Measurements from ENCODE around the gene ZBTB20.

Gene ZBTB20

GRCh38 chr3:115019900-115020299 lies 127.2 kb downstream of the ZBTB20 start:
- DNase-seq (ENCODE audit: low read depth): no peak

GRCh38 chr3:115018694-115019093 lies 128.4 kb downstream of the ZBTB20 start:
- no peak for DNase-seq (ENCODE audit: low read depth)

GRCh38 chr3:115007966-115008365 lies 139.1 kb downstream of the ZBTB20 start:
- no peak for DNase-seq (ENCODE audit: low read depth)

DNA sequence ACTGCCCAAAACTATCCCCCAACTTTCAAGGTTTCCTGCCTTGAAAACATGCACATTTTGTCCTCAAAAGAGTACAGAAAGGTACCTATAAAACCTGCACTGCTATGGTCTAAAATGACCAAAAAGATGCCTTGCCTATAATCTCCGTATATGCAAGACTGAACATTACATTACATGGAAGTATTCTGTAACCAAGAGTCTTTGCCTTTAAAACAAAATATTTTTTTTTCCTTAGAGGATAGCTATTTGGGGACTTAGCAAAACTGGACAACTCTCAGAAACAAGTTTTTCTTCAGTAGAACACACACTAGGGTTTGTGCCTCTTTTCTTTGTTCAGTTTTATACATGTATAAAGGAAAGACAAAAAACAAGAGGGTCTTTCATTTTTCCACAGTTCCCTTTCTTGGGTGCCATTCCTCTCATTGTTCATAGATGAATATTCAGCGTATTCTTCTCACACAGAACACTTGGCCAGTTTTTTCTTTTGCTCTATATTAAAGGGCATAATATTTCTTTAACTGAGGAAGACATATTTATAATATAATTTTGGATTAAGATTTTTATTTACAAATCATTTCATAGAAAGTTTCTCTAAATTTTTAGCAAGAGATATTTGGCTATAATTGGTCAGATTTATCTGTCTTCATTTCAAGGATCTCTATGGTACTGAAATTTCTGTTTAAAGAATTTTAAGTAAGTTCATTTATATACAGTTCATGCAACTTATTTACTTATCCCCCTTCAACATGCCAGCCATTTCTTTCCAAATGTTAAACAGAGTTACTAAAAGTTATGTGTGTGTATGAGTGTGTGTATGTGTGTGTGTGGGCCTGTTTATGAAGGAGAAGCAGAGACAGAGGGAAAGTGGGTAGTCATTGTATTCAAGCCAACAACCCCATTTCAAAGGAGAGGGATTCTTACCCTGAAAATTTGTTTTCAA lies 142.6 kb downstream of the ZBTB20 start:
- DNase-seq (ENCODE audit: low read depth): no peak

DNA sequence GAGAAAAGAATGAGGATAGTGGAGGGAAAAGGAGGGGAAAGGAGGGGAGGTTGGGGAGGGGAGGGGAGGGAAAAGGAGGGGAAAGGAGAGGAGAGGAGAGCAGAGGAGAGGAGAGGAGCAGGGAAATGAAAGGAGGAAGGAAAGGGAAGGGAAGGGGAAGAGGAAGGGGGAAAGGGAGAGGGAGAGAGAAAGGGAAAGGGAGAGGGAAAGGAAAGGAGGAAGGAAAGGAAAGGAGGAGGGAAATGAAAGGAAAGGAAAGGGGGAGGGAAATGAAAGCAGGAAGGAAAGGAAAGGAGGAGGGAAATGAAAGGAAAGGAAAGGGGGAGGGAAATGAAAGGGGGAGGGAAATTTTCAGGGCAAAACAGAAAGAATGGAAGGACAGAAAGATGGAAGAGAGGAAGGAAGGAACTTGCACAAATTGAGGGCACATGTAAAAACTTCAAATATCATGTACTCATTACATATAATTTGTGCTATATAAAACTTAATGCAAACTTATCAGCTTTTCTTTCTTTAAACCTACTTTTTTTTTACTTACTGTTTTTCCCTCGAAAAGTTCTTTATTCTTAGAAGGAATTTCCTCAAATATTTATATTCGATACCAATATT lies 148.0 kb downstream of the ZBTB20 start:
- DNase-seq (ENCODE audit: low read depth): no peak

DNA sequence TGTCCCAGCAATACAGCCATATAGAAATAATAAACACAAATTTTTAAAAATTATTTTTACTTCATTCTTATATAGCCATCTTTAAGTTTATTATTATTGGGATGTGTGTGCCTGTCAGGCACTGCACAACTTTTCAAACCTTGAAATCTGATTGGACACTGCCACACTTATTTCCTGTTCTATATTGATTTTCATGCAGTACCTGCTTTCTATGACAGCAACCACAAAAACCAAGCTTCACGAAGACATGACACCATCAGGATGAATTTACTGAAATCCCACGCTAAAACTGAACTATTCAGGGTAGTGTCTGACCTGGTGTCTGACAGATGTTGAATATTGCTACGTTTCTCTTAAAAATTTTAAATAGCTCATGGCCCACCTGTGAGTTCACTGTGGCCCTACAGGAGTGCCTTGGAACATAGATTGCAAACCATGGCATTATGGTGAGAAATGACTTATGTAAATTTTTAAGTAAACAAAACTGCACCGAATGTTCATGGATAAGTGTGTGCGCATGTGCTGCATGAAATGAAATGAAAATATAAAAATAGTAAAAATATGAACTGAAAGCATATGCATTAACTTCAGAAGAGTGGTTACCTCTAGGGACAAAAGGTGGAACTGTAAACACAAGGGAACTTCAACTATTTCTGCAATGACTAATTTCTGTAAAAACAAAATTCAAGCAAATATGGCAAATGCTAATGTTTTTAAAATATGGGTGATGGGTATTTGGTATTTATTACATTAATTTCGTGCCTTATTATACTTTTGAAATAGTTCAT lies 152.3 kb downstream of the ZBTB20 start:
- no peak for DNase-seq (ENCODE audit: low read depth)

DNA sequence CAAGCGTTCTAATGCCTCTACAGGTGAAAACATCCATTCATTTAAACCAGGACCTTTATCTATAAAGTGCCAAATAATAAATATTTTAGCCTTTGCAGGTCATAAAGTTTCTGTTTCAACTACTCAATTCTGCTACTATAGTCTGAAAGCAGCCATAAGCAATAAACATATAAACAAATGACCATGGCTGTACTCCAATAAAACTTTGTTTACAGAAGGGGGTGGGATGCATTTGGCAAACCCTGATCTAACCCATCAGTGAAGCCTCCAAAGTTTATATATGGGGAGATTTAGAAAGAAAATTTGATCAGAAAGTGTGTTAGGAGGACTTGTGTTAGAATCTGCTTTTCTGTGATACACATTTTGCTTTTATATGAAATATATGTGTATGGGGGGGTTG lies 161.3 kb downstream of the ZBTB20 start:
- no peak for DNase-seq (ENCODE audit: low read depth)

DNA sequence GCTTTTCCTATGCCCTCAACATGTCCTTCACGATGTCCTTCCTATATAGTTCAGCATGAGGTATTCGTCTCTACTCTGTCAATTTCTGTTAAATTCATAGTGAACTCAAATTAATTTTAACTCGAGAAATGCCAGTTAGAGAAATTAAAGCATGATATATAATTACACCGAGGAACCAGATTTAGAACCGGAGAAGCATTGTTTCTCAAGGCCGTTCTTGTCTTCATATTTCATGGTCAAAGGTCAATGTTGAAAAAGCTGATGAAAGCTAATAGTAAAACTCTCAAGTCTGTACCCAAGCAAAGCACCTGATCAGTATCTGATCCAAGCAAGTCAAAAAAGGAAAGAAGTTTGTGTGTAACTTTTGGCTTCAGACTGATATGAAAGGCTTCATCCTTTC lies 163.8 kb downstream of the ZBTB20 start:
- no peak for DNase-seq (ENCODE audit: low read depth)

GRCh38 chr3:114974387-114974786 lies 172.7 kb downstream of the ZBTB20 start:
- no peak for DNase-seq (ENCODE audit: low read depth)

DNA sequence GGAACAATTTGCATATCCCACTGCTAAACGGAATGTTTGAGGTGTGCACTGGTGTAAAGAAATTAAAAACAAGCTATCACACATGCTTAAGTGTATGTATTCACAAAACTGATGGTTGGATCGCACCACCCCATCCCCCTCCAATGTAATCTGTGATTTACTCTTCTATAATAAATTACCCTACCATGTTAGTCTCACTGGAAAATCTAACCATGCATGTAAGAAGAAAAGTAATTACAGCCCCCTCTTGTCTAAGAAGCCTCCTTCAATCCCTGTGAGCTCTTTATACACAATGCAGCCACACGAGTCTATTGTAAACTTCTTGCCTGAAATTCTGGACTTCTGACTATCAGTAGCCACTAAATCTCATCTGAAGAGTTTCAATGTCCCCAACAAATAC lies 173.6 kb downstream of the ZBTB20 start:
- no peak for DNase-seq (ENCODE audit: low read depth)

DNA sequence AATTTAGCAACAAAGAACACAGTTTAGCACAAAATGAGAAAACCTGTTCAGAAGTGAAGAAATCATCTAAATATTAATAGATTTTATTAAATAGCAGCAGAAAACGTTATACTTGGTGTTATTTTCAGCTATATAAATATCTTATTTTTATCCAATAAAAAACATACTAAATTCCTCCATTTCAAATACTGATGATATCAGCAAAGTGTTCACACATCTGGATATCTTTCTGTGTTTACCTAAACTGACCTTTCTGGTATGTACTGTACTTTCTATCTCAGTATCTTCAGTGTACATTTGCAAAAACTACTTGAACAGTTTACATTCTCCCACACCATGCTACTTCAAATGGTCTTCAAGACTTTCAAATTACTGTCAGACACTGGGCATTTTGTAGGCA lies 179.9 kb downstream of the ZBTB20 start:
- DNase-seq (ENCODE audit: low read depth): no peak

DNA sequence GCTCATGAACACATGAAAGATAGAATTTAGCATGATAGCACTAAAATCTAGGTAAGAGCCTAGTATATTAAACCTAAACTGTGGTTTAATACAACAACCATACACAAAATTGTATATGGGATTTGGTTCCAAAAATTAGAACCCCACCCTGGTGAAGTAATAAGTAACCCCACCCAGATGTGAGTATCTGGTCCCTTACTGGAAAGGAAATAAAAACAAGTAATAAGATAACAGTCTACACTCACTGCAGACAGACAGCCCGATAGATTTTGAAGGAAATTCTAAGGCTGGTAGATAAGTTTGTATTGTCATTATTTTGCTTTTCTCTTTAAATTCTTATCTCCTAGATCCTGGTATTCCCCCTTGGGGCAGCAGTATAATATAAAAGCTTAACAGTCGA lies 184.9 kb downstream of the ZBTB20 start:
- DNase-seq (ENCODE audit: low read depth): no peak

GRCh38 chr3:114958930-114959329 lies 188.2 kb downstream of the ZBTB20 start:
- DNase-seq (ENCODE audit: low read depth): no peak

DNA sequence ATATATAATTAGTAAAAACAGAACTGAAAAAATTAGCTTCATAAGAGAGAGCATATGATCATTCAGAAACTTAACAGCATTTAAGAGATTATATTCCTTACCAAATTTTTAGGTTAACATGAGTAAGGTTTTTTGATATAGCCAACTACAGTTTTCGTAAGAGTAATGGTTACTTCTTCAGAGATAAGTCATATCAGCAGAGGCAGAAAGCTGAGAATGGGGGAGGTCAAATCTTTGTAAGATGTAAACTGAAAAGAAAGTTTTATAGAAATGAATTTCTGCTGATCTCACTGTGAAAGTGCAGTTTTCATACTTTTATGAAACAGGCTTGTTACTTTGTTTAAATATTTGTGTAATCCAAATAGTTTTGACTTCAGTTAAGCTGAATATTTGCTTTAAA lies 193.3 kb downstream of the ZBTB20 start:
- no peak for DNase-seq (ENCODE audit: low read depth)

- DNase-seq (ENCODE audit: low read depth): no peak
These were observed 193.8 kb downstream of the ZBTB20 start for GRCh38 chr3:114953215-114953799.

GRCh38 chr3:114942773-114943172 lies 204.3 kb downstream of the ZBTB20 start:
- no peak for DNase-seq (ENCODE audit: low read depth)

DNA sequence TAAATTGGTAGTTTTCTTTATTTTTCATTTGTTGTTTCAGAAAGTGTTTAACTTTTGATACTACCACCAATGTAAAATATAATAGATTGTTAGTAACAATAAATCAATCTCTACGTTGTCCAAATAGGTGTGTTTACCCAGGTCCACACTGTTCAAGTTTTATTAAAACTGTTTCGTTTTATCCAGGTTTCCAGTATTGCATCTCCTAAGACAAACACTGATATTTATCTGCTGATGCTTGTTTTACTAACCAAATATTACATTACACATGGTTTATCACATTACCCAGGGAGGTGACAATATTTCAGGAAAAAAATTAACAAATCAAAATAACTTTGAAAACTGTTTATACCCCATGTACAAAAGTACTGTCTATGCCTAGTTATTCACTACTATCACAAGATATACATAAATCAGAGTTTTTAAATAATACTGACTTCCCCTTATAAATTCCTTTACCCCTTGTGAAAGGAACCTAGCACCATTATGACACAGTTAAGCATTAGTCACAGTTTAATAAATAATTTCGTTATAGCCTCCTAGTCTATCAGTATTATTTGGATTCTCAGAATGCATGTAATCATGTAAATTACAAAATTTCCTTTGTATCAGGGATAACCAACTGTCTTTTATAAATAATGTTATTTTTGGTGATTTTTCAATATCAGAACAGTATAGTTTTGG lies 205.3 kb downstream of the ZBTB20 start:
- DNase-seq (ENCODE audit: low read depth): no peak

GRCh38 chr3:114939920-114940319 lies 207.2 kb downstream of the ZBTB20 start:
- no peak for DNase-seq (ENCODE audit: low read depth)

DNA sequence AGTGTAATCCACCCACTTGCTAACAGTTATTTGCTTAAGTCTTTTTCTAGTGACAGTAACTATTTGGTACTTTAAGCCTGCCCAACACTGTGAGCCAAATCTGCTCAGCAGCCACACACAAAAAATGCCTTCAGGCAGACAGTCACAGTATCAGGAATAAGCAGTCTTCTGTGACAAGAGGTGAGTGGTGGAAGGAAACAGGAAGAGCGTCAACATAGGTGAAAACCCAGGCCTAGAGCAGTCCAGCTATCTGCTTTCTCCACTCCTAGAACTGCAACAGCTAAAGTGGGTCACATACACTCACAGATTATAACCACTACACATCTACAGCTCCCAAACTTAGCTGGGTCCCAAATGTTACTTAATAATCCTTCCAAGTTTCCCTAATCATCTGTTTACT lies 213.7 kb downstream of the ZBTB20 start:
- no peak for DNase-seq (ENCODE audit: low read depth)

DNA sequence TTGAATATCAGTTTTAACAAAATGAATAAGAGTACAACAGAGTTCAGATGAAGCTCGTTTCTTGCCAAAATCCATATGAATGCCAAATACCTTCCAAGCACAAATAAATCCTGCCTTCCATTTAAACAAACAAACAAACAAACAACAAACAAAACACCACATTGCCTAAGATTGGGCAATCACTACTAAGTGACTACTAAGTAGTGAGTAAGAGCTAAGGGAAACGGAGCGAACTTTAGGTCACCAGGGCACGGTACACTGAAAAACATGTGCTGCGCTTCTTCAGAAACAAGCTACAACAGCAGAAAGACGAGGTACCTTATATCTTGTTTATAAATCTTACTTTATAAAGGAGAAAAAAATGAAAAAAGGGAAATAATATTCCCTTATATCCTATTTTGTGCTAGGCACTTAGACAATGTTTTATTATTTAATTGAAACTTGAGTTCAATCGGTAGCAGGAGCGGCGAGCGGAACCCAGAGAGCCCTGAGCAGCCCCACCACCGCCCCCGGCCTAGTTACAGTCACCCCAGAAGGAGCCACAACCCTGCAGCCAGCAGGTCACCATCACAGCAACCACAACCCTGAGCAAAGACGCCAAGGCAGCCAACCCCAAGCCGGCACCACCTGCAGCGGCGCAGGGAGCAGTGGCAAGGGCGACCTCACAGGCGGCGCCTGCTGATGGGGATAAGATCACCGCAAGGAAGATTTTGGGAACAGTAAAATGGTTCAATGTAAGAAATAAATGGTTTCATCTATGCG lies 216.9 kb downstream of the ZBTB20 start:
- no peak for DNase-seq (ENCODE audit: low read depth)
